GM18511 (cell line): ENCODE results near the gene PSMA5.
A peak's percentile ranks its signal among the peaks of the same experiment; 100 is the strongest.
"Not testable (repeated sequence)": the region's sequence is repeated elsewhere in the genome, so short reads cannot be mapped to it uniquely, and the experiment has no call there.

Experiments used
- ATAC-seq: cut with Tn5 transposase; IDR thresholded peaks from one replicate; pipeline ENCODE4 v1.9.1; 2021; ENCODE audit warnings: mild to moderate bottlenecking, moderate library complexity; ENCODE audit not compliant: unreplicated experiment

PSMA5 gene

DNA sequence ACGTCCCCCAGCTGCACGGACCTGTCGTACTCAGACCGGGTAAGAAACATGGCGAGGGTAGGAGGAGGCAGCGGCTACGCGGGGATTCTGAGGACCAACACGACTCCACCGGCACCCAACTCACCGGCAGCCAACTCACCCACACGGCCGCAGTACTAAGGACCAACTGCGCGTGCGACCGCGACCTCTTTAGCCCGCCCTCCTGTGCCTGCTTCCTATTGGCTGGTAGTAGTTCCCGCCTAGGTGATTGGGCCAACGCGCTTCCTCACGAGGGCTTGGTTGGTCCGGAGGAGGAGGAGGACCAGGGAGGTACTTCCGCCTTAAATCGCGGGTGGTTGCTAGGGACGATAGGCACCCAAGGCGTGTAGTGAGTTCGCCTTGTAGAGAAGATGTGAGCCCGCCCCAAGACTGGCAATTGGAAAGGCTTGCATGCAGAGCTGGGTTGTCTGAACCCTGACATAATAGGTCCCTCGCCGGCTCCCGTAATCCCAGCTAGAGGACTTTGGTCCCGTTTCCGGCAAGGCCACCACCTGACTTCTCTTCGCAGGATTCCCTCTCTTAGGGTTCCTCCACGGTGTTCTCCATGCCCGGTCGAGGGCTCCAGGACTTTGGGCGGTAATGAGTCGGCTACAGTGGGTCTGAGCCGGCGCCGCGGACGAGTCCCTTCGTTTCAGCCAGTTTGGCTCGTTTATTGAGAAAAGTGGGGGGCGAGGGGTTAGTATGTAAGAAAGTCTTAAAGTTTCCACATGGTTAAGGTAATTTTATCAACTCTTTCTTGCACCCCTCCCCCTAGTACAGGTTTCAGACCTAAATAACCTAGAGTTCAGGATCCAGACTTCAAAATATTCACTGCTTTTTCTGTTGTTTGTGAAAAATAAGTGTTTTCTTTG is at the start of gene PSMA5:
Gene PSMA5, minus strand, starts transcription at position 168 of the 890 bp plus-strand sequence. Its CDS starts 118 bp downstream, at position 50.
- peak; percentile 97 for ATAC-seq

DNA sequence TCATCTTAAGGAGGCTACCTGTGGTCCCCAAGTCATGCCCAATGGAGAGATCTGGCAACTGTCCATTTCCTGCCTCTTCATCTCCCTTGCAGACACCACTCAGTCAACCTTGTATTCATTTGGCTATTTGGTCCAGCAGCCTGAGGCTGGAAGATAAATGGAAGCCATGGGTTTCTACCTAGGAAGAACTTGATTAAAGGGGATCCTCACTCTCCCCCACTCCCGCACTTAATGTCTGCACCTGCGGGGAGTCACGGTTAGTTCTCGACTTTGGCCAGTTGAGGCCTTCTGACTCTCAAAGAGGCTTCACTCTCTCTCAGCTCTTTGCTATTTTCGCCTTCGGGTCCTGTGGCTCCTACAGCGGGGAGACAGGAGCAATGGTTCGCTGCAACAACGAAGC is 49.0 kb upstream of the PSMA5 start:
- no peak for ATAC-seq

DNA sequence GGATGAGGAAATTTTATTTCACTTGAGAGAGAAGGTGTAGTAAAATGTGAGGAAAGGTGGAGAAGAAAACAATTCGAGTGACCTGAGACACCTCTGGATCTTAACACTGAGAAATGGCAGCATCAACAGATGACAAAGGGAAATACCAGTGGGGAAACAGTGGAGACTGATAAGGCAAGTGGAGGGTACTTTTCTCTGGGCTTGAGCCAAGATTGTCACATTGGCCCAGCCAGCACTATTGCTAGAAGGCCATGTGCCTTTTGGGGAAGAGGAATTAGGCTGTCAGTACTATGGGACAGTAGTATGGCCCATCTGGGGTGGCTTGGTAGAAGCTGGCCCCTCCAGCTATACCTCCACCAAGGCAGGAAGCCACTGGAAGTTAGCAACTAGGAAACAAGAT is 48.4 kb upstream of the PSMA5 start:
- ATAC-seq: no peak

DNA sequence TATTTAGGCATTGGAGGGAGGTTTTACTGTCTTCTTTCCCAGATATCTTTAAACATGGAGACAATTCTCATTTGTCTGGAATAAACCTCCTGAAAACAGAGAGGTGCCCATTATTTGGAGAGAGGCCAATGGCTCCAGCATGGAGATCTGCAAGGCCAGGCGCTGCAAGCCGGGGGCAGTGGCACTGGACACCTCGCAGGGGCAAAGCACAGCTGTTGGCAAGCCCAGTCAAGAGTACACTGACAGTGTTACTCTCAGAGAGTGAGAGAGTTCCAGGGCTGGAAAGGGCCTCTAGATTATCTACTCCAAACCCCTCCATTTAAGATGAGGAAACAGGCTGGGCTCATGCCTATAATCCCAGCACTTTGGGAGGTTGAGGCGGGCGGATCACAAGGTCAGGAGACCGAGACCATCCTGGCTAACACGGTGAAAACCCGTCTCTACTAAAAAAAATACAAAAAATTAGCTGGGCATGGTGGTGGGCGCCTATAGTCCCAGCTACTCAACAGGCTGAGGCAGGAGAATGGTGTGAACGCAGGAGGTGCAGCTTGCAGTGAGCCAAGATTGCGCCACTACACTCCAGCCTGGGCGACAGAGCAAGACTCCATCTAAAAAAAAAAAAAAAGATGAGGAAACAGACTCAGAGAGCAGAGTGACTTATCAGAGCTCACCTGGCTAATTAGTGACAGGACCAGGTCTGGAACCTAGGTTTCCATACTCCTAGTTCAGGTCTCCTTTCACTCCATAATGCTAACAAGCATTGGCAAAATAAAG is 47.2 kb upstream of the PSMA5 start:
- ATAC-seq: not testable (repeated sequence)

DNA sequence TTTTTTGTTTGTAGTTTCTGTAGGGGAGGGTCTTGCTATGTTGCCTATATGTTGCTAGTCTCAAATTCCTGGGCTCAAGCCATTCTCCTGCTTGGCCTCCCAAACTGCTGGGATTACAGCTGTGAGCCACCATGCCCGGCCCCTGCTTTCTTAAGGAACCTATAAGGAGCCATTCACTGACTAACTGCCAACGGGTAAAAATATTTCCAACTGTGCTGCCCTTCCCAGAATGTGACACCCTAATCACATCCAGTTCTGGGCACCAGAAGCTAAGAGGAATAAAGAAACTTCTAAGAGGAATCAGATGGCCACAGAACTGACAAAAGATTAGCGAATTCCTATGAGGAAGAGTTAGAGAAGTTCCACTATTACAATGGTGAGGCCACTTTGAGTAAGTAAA is 46.5 kb upstream of the PSMA5 start:
- no peak for ATAC-seq

DNA sequence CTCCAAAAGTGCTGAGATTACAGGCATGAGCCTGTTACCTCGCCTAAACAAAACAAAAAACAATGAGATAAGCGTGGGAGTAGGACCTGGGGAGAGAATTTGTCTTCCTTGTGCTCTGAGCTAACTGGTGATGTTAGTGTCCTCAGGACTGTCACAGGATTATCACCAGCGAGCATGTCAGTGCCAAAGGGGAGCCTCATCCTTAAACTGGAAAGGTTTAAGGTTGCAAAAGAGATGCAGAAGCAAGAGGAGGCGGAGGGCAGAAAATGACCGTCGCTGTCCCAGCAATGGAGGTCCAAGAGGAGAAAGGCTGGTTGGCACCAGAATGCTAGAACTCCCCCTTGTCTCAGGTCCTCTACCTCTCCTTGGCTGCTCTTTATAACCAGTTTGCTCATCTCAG is 44.0 kb upstream of the PSMA5 start:
- no peak for ATAC-seq

DNA sequence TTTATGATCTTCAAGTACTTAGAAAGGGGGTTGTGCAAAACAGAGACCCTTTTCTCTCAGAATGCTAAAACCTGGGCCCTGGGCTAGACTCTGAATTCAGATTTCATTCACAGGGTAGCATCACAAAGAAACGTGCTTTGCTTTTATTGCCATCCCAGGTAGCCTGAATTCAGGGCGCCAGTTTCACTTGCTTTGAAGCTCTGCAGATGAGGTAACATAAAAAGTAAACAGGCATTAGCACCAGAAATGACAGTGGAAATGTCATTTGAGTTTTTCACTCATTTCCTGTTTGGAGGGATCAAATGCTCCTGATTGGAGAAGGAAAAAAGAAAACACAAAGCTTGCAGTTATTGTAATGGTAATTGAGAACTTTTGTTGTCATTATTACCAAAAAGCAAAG is 42.7 kb upstream of the PSMA5 start:
- no peak for ATAC-seq

DNA sequence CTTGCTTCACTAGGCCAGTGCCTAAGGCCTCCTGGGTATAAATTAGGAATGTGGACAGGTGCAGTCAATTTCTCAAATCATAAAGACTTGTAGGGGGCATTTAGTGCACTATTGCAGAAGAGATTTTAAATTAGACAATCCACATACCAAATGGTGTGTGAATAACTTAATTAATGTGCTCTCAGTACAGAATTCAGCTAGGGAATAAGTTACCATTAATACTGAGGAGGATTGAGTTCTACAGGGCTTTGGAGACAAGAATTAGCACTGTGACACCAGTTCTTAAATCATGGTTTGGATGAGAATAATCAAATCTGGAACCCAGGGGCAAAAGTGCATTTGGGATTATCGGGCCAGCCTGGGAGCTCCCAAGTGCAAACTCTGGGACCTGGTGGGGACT is 41.8 kb upstream of the PSMA5 start:
- ATAC-seq: no peak

DNA sequence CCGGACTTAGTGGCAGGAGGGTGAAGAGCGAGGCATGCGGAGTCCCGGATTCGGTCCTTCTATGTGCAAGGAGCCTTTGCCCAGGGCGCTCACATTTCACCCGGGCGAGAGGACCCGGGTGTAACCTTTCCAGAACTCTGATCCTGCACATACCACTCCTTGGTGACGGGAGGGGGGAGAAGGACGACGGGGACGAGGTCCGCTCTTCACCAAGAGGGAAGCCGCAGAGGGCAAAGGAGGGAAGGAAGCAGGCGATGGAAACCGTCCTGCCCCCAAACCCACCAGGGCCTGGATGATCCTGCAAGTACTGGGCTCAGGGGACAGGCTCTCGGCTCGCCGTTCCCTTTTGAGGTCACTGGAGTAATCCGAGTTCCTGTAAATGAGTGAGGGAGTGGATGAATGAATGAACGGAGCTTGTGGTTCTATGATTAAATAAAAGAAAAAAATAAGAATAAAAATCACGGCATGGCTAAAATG is 41.1 kb upstream of the PSMA5 start:
- ATAC-seq: no peak

DNA sequence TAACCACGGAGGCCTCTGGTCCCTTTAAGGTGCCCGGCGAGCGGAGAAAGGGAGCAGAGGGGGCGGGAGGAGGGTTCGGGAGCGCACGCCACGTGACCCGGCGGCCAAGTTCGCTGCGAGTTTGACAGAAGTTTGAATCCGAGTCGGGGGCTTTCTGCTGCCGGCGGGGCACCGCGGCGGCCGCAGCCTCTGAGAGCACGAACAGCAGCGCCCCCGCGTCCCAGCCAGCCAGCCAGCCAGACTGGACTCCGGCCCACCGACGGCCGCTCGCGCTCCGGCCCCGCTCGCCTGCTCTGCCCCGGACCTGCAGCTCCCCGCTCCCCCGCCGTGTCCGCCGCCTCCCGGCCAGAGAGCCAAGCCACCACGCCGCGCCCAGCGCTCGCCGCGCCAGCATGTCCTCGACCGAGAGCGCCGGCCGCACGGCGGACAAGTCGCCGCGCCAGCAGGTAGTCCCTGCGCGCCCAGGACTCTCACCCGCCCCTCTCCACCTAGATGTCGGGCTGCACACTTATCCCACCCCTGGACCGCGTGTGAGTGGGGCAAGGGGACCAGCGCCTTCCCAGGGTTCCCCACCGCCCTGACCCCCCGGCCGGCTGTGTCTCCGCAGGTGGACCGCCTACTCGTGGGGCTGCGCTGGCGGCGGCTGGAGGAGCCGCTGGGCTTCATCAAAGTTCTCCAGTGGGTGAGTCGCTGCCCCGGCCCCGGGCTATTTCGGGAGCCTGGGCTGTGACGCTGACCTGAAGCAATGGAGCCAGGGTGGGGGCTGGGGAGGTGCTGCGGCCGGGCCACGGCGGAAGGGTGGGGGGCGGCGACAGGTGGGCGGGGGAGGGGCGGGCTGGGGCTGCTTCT is 40.4 kb upstream of the PSMA5 start, which contains the start of gene SYPL2:
Gene SYPL2, plus strand, starts transcription at position 95 of the 849 bp plus-strand sequence. Its CDS starts 298 bp downstream, at position 393.
- ATAC-seq: no peak

DNA sequence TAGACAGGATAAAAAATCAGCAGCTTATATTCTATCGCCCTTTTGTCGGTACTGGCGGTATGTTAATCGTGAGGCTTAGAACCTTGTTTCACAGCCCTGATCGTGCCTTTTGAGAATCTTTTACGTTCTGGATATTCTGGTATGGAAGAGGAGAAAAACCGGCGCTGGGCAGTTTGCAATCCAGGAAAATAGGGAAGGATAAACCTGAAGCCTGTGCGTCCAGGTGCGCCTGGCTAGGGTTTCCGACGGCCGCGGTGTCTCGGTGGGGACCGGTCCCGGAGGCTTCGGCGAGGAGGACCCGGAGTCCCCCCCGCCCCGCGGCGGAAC is 39.8 kb upstream of the PSMA5 start:
- ATAC-seq: no peak

DNA sequence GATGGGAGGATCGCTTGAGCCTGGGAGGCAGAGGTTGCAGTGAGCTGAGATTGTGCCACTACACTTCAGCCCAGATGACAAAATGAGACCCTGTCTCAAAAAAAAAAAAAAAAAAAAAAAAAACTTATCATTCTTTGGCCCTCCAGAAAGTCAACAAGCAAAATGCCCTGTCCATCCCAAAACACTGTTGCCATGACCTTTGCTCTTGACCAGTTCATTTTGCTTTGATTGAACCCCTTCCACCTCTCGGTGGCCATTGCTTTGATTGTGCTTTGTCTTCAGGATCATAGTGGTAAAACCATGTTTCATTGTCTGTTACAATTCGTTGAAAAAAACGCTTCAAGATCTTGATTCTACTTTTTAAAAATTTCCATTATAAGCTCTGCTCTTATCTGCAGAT is 31.6 kb upstream of the PSMA5 start:
- ATAC-seq: no peak

DNA sequence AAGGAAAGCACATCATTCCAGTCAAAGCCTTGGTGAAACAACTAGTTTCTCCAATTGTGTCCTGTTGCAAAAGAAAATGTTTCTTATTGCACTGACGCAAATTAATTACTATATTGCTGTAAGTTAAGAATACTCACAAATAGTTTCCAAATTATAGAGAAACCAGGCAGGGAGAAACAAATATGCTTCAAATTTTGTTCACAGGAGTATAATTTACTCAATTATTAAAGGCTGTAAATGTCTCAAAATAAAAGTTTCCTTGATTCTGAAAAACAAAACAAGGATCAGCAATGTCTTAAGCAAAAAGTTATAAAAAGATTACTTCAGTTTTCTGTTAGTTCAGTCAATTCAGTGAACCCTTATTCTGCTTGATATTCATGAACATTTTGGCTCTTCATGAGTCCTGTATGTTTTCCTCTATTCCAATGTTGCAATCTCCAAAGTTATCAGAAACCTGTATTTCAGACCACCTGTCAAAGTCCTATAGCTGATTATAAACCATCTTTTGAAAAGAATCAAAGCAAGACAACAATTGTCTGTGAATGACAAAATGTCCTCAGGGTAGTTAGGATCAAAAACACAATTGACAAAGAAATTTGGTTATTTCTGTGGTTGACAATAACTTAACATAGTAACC is 28.4 kb upstream of the PSMA5 start:
- ATAC-seq: no peak

DNA sequence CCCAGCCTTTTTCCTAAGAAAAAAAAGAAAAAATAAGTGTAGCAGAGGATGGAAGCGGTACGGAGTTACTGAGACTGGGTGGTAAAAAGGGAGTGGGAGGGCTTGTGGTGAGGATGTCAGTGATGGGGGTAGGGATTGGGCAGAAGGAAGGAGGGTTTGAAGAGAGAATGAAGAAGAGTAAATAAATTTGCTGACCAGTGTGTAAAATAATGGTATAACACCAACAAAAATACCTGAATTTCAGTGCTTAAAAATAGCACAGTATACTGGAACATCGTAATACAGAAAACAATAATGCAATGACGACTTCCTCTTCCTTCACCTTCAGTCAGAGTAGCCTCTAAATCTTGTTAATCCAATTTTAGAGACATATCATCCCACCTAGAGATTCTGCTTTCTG is 21.3 kb upstream of the PSMA5 start:
- no peak for ATAC-seq

DNA sequence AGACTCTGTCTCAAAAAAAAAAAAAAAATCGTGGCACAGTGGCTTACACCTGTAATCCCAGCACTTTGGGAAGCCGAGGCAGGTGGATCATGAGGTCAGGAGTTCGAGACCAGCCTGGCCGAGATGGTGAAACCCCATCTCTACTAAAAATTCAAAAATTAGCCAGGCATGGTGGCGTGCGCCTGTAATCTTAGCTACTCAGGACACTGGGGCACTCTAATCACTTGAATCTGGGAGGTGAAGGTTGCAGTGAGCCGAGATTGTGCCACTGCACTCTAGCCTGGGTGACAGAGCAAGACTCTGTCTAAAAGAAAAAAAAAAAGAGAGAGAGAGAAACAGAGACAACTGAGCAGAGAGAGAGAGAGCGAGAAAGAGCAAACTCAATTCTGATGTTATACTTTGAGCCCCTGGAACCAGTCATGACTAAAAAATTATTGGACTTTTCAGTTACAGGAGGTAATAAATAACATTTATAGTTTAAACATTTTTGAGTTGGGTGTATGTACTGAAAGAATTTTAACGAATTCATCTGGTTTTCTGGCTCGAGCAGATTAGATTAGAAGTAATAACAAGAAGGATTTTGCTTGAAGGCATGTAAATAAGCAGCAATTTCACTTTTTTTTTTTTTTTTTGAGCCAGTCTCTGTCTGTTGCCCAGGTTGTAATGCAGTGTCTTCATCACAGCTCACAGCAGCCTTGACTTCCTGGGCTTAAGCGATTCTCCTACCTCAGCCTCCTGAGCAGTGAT is 19.9 kb upstream of the PSMA5 start:
- ATAC-seq: not testable (repeated sequence)

DNA sequence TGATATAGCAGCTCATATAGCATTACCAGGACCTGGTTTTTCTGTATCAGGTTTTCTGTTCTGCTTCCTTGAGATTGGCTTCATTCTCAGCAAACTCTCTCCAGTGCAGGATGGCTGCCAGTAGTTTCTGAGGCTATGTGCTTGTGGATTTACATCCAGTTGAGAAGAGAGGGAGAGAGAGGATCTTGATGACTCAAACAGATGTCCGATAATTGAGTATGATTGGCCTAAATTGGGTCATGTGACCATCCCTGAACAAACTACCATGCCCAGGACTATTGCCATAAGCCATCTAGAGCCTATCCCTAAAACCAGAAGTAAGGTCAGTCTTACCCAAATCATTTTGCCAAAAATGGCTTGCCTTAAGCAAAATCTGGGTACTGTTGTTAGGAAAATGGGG is 18.1 kb upstream of the PSMA5 start:
- no peak for ATAC-seq

DNA sequence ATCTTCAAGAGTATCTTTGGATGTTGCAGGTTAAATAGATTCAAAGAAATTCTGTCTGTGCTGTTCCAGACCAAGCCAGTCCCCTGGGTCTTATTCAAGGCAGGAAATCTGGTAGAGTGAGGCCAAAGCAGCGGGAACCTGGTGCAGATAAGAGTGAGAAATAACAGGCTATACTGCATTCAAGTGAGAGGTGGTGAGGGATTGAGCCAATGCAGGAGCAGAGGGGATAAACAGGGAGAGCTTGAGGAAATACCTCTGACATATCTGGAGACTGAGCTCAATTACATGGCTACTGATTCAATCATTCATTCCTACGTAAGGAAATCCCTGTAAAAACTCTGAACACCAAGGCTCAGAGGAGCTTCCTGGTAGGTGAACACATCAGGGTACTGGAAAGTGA is 17.2 kb upstream of the PSMA5 start:
- ATAC-seq: no peak

DNA sequence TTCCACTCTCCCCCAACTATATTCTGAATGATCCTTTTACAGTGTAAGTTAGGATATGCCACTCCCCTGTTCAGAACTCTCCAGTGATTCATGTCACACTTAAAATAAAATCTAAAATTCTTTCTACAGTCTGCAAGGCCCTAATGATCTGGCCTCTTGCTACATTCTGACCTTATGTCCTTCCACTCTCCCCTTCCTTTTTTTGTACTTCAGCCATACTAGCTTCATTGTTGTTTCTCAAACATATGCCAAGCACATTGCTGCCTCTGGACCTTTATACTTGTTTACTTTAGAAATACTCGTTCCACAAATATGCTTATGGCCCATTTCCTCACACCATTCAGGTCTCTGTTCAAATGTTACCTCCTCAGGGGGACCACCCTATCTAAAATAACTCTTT is 14.8 kb upstream of the PSMA5 start:
- no peak for ATAC-seq

DNA sequence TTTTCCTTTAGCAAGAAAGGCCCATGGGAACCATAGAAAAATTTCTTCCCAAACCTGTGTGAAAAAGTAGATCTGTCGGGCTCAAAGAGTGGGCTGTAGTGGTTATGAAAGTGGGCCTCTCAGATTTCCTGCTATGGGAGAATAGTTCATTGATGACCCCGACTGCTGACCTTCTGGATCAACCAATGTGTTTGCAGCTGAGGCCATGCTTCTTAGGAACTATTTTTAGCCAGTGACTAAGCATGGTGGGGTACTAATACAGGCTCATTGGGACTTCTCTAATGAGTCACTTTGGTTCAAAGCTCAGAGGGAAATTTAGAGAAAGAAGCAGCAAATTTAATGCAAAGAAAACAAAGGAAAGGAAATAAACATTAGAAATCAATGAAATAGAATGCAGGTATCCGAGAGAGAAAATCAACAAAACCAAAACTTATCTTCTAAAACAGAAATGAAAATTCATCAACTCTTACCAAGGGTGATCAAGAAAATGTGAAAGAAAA is 12.6 kb upstream of the PSMA5 start:
- no peak for ATAC-seq

DNA sequence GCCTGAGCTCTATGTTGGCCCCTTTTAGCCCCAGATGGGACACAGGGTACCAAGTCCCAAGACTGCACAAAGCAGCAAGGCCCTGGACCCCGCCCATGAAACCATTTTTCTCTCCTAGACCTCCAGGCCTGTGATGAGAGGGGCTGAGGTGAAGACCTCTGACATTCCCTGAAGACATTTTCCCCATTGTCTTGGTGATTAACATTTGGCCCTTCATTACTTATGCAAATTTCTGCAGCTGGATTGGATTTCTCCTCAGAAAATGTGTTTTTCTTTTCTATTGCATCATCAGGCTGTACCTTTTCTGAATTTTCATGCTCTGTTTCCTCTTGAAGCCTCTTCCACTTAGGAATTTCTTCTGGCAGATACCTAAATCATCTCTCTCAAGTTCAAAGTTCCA is 8.2 kb upstream of the PSMA5 start:
- ATAC-seq: no peak
